ENCODE results near the gene PLEKHA8.

- TF ChIP-seq CTCF (conservative IDR thresholded peaks at IDR 0.05; ENCODE audit: low read length) (no peak), EZH2phosphoT487 (IDR thresholded peaks at IDR 0.05; ENCODE audit: borderline replicate concordance) (no peak)
These were observed 25.1 kb upstream of the PLEKHA8 start for GRCh38 chr7:30003098-30003497.

Measured in Loucy (cell line).